KMS-11 (cell line): Measurements from ENCODE around the gene UBE2D2.

Experiments
- H2AFZ ChIP-seq: fragments of 200-600 bp; sonication (generic); 2 replicates; pipeline ENCODE4 v1.6.1; 2016; ENCODE audit warnings: antibody characterized with exemption, mixed run types, low read depth
- H3K27ac ChIP-seq: fragments of 200-600 bp; sonication (generic); 2 replicates; pipeline ENCODE4 v1.6.1; 2016; ENCODE audit warnings: mild to moderate bottlenecking, mixed run types
- H3K27me3 ChIP-seq: fragments of 200-600 bp; sonication (generic); 2 replicates; pipeline ENCODE4 v1.6.1; 2017; ENCODE audit warnings: mild to moderate bottlenecking, low read depth, mixed run types, moderate library complexity; ENCODE audit not compliant: insufficient read depth
- H3K36me3 ChIP-seq: fragments of 200-600 bp; sonication (generic); 2 replicates; pipeline ENCODE4 v1.6.1; 2017; ENCODE audit warnings: mild to moderate bottlenecking, mixed run types; ENCODE audit not compliant: insufficient read depth
- H3K4me1 ChIP-seq: fragments of 200-600 bp; sonication (generic); 2 replicates; pipeline ENCODE4 v1.6.1; 2016; ENCODE audit warnings: mild to moderate bottlenecking, low read depth, mixed run types; ENCODE audit not compliant: poor library complexity, severe bottlenecking
- H3K4me2 ChIP-seq: fragments of 200-600 bp; sonication (generic); 2 replicates; pipeline ENCODE4 v1.7.0; 2016; ENCODE audit warnings: mild to moderate bottlenecking, mixed run types
- H3K4me3 ChIP-seq: fragments of 200-600 bp; sonication (generic); IDR thresholded peaks from 2 replicates; pipeline ENCODE4 v1.6.1; 2017; ENCODE audit warnings: low read depth, low read length, mixed read lengths; ENCODE audit not compliant: insufficient read depth
- H3K79me2 ChIP-seq: fragments of 200-600 bp; sonication (generic); 2 replicates; pipeline ENCODE4 v1.6.1; 2016; ENCODE audit warnings: low read depth, mixed run types; ENCODE audit not compliant: insufficient read depth
- H3K9ac ChIP-seq: fragments of 200-600 bp; sonication (generic); 2 replicates; pipeline ENCODE4 v1.6.1; 2016; ENCODE audit warnings: mild to moderate bottlenecking, mixed run types
- H4K20me1 ChIP-seq: fragments of 200-600 bp; sonication (generic); 2 replicates; pipeline ENCODE4 v1.6.1; 2016; ENCODE audit warnings: mild to moderate bottlenecking, mixed run types; ENCODE audit not compliant: insufficient read depth
- TF ChIP-seq, protein P1 (sequence below): fragments of 200-600 bp; sonication (generic); conservative IDR thresholded peaks from 2 replicates; pipeline ENCODE4 v1.6.1; 2017; ENCODE audit warnings: low read depth, mild to moderate bottlenecking, antibody characterized with exemption, low read length, moderate library complexity, mixed read lengths

The UBE2D2 gene

DNA sequence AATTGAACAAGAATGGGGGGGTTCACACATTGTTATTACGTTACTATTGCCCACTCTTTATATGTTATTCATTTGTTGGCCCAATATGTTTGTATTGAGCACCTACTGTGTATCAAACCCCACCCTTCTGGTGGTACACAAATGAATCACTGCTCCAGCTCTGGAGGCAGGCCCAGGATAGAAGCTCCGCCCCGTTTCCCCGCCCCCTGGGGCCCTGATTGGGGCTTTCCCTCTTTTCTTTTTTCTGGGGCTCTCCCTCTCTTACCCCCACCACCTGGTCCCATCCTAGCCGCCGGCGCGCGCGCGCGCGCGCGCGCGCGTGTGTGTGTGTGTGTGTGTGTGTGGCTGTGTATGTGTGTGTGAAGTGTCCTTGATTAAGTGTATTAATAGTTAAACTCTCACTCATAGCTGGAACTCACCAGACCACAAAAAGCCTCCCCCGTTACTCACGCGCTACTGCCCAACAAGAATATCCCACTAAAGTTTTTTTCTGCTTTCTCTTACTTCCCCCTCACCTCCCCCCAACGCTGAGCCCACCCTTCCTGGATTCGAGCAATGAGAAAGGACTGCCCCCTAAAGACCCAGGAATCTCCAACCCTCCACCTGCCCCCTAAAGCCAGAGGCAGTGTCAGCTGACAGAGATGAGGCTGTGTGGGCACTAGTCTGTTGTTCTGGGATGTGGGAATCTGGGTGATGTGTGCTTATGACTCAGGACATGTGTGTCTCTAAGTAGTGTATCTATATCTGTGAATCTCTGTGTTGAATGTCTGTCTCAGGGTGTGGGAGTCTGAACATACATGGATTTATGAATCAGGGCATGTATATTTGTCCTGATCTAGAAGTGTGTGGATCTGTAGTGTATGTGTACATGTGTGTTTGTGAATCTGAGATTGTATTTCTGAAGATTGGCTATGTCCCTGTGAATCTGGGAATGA lies 91.0 kb downstream of the UBE2D2 start:
- Histone ChIP-seq H3K27me3 (no peaks in the 10 kb centered on the region), H3K4me1 (peaks cover 60% of the 10 kb centered on the region), H2AFZ (no peak overlapping the region), H3K4me2 (peak overlapping the region; percentile 88), H3K36me3 (no peaks in the 10 kb centered on the region), H3K4me3 (no peak overlapping the region), H3K79me2 (peaks cover 84% of the 10 kb centered on the region), H4K20me1 (peaks cover 43% of the 10 kb centered on the region; the same call in 1 of the 2 replicates), H3K27ac (peak overlapping the region; percentile 69; the same call in 1 of the 2 replicates), H3K9ac (no peak overlapping the region)
- TF ChIP-seq, protein P1, sequence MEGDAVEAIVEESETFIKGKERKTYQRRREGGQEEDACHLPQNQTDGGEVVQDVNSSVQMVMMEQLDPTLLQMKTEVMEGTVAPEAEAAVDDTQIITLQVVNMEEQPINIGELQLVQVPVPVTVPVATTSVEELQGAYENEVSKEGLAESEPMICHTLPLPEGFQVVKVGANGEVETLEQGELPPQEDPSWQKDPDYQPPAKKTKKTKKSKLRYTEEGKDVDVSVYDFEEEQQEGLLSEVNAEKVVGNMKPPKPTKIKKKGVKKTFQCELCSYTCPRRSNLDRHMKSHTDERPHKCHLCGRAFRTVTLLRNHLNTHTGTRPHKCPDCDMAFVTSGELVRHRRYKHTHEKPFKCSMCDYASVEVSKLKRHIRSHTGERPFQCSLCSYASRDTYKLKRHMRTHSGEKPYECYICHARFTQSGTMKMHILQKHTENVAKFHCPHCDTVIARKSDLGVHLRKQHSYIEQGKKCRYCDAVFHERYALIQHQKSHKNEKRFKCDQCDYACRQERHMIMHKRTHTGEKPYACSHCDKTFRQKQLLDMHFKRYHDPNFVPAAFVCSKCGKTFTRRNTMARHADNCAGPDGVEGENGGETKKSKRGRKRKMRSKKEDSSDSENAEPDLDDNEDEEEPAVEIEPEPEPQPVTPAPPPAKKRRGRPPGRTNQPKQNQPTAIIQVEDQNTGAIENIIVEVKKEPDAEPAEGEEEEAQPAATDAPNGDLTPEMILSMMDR = no peak

DNA sequence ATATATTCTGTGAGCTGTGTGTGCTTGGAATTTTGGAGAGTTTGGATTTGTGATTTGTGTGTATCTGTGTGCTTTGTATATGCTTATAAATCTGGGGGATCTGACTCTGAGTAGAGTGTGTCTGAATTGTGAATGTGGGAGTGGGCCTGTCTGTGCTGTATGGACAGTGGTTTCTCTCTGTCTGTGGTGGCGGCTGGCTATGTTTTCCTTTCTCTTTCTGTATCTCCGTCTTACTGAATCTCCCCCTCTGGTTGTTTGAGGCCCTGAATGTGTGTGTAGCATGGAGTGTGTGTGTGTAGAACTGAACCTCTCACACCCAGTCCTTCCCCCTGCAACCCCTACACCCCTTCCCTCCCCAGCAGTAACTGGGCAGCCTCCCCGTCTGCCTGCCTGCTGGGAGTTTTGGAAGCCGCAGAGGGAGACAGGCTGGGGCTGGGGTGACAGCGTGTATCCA lies 91.7 kb downstream of the UBE2D2 start:
- H3K27me3 ChIP-seq = no peaks in the 10 kb centered on the region
- no peak overlapping the region for H3K4me3 ChIP-seq
- H3K36me3 ChIP-seq = no peaks in the 10 kb centered on the region
- peaks cover 49% of the 10 kb centered on the region; the same call in 1 of the 2 replicates for H4K20me1 ChIP-seq
- peaks cover 90% of the 10 kb centered on the region for H3K79me2 ChIP-seq
- peak overlapping the region; percentile 47; the same call in 1 of the 2 replicates for H3K27ac ChIP-seq
- no peak overlapping the region for H2AFZ ChIP-seq
- peaks cover 56% of the 10 kb centered on the region for H3K4me1 ChIP-seq
- no peak overlapping the region for H3K9ac ChIP-seq
- H3K4me2 ChIP-seq = peak overlapping the region; percentile 88
- TF ChIP-seq, protein P1 = no peak

DNA sequence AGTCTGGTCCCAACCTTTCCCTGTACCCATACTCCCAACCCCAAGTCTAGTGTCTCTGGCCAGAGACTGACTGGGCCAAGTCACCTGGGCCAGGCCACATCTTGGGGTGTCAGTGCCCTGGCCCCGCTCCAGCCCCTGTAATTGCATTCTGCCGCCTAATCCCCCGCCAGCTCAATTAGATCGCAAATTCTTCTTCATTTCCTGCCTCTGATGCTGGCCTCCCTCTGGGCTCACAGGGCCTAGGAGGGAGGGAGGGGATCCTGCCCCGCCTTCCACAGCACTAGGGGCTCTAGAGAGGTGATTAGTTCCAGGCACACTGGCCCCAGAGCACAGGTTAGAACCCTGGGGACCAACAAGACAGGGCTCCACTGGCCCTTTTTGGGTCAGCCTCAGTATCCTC lies 92.5 kb downstream of the UBE2D2 start:
- peaks cover 63% of the 10 kb centered on the region for H3K4me1 ChIP-seq
- H2AFZ ChIP-seq = no peak overlapping the region
- peaks cover 49% of the 10 kb centered on the region; the same call in 1 of the 2 replicates for H4K20me1 ChIP-seq
- H3K79me2 ChIP-seq = peaks cover 97% of the 10 kb centered on the region
- H3K27ac ChIP-seq = no peak overlapping the region
- H3K9ac ChIP-seq = no peak overlapping the region; the same call in 1 of the 2 replicates
- TF ChIP-seq, protein P1 = no peak
- no peaks in the 10 kb centered on the region for H3K36me3 ChIP-seq
- no peak overlapping the region for H3K4me3 ChIP-seq
- peak overlapping the region; percentile 88; the same call in 1 of the 2 replicates for H3K4me2 ChIP-seq
- H3K27me3 ChIP-seq = no peaks in the 10 kb centered on the region

DNA sequence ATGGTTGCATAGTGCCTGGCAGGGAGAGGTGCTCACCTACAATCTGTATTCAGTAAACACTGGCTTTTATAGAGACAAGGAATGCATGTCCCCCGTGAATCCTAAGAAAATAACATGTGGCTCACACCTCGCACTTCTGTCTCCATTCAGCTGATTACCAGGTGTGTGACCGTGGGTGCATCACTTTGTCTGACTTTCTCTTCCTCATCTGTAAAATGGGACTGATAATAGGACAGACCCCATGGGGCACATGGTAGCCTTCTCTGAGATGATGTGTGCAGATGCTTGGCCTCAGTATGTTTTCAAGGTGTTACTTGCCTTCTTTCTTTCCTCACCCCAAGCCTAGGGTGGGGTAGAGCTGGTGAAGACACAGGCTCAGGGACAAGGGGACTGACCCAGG lies 93.3 kb downstream of the UBE2D2 start:
- Histone ChIP-seq H3K27me3 (no peaks in the 10 kb centered on the region), H3K4me3 (no peak overlapping the region), H3K27ac (no peak overlapping the region), H3K9ac (no peak overlapping the region), H3K4me2 (no peak overlapping the region), H3K36me3 (no peaks in the 10 kb centered on the region), H3K4me1 (peaks cover 65% of the 10 kb centered on the region), H4K20me1 (peaks cover 49% of the 10 kb centered on the region; the same call in 1 of the 2 replicates), H2AFZ (no peak overlapping the region), H3K79me2 (peaks cover 97% of the 10 kb centered on the region)
- TF ChIP-seq, protein P1 = no peak
